Measurements from ENCODE around the gene SH3RF1.

Gene SH3RF1

DNA sequence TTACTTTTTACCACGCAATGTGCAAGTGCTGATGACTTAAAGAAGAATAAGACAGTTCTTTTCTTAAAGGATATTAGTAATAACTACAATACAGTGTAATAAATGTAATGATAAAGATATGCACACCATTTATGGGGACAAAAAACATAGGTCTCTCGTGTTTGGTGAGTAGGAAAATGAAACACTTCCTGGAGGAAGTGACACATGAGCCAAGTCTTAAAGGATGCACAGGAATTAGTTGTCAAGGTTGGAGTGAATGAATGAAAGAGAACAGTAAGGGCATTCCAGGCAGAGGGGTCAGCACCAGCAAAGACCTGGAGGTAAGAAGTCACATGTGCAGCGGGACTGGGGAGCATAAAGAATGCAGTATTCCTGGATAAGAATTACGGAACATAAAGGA, 112.7 kb downstream of the SH3RF1 start:
- DNase-seq, result no peak

DNA sequence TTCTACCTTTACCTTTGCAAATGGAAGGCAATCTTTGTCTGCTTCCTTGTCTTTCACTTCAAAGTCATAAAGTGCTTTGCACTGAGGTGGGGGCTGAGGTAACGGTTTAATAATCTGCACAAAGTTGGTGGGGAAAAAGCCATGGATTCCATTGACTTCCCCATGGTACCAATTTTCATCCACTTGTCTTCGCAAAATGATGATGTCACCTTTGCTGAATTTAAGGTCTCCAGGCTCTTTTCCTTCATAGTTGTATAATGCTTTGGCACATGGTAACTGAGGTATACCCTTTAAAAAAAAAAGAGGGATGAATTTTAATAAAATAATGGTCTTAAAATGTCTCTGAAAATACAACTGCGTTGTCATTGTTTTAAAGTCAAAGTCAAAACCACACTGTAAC, 114.4 kb downstream of the SH3RF1 start:
- no peak for DNase-seq

DNA sequence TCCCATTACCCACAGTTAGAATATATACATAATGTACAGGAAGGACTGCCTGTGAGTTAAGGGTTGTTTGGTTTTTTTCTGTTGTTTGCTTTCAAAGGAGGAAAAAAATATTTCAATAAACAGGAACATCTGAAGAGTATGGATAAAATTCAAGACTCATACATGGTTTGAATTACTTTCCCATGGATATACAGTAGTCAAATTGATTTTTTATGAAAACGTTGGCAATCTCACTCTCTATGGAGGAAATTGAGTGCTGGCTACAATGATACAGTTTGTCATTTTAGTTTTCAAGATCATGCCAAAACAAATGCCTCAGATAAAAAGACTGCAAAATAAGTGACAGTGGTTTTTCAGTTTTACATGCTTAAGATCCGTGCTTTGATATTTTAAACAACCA, 116.6 kb downstream of the SH3RF1 start:
- no peak for DNase-seq

DNA sequence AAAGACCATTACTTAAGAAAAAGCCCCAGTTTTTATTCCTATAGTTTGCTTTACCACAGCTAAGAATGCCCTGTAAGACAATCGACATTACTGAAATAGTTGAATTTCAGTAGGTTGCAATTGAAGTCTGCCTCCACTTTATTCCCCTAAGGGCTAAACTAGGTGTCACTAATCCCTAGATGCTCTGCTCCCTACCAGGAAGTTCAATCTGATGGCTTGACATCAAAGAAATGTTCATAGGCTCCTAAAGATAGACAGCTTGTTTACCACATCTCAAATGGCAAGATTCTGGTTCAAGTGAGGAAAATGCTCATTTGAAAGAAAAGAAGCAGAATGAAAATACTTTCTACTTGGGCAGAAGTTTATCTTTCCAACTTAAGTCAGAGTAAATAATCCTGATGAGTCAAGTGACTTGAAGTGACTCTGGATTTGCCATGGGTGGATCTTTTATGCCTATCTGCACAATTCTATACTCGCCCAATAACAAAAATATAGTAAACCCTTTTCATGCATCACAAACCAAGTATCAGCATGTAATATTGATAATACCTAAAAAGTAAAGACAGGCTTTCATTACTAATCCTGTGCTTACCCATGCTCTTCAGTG, 117.2 kb downstream of the SH3RF1 start:
- DNase-seq, result no peak

DNA sequence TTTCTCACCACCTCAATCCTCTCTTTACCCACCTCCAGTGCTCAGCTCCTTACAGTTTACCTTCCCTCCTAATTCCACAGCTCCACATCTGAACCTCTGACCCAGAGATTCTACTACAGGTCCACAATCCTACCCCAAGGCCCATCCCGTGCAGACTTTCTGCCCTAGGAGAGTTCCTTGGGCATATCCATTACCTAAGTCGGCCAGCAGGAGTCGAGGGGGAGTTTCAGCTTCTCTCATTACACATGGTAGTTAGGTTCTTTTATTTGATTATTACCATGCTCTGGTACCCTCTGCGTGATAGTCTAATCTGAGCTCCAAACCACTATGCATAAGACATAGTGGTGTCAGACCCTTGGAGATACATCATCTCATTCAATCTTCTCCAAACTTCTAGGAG, 117.9 kb downstream of the SH3RF1 start:
- no peak for DNase-seq

- DNase-seq, result no peak
Observed at GRCh38 chr4:169152098-169152497, 118.7 kb downstream of the SH3RF1 start.

GRCh38 chr4:169151671-169152070, 119.1 kb downstream of the SH3RF1 start:
- DNase-seq, result no peak

- no peak for DNase-seq
Observed at GRCh38 chr4:169150806-169151205, 120.0 kb downstream of the SH3RF1 start.

DNA sequence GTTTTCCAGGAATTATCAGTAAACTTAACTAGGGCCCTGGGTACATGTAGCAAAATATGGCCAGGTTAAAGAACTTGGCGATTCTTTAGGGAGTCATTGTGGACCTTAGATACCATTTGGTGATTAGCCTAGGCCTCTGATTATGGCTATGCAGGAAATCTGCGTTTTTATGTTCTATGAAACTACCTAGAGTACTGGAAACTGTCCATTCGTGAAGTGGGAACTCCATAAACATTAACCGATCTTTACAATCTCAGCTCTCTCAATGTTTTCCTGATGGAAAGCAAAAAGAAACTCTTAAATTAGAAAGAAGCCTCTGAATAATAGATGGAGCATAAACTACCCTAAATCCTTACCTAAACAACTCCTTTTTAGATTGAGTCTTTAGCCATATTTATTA, 121.9 kb downstream of the SH3RF1 start:
- DNase-seq, result no peak

DNA sequence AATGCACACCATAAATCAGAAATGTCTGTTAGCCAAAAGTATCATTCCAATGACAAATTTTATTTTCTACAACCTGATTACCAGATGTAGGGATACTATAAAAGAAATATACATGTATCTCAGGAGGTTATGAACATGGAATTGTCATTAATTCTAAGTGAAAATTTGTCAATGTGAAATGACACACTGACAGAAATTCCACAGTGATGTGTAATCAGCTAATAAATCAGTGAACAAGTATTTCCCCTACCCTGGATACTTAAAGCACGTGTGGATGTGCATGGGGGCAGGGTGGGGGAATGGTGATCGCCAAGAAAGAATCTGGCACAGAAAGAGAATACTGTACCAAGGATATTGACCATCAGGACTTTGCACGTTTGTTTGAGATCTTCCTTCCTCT, 123.6 kb downstream of the SH3RF1 start:
- no peak for DNase-seq

- DNase-seq, result no peak
Observed at GRCh38 chr4:169144061-169144600, 126.6 kb downstream of the SH3RF1 start.

DNA sequence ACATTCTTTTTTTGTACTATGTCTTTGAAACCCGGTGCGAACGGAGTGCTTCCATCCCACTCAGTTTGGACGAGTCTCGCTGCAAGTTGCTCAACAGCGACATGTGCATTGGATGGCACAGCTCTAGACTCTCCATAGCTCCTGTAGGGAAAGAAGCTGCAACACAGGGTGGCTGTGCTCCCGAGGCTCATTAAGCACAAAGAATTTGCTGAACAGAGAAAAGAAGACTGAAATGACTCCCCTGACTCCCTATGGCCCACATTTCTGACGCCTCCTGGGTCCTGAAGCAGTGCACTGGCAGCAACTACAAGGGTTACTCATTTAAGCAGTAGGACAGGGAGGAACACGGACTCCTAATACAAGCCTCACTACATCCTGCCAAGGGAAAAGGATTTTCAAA, 127.4 kb downstream of the SH3RF1 start:
- DNase-seq, result no peak

- DNase-seq, result no peak
Observed at GRCh38 chr4:169142906-169143305, 127.8 kb downstream of the SH3RF1 start.

DNA sequence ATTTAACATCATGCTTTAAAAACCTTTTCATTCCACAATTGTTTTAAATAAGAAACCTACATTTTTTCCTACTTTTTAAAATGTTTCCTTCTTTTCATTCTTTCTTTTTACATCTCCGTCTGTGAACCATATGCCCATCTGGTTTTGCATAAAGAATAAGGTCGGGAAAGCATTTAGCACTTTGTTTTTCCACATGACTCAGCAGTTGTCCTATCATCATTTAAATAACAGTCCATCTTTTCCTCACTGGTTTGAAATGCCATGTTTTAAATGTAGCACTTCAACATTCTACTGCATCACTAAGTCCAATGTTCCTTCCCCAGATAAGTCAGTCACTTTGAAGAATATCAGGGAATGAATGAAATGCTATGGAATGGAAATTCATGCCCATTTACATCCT, 128.4 kb downstream of the SH3RF1 start:
- DNase-seq, result no peak

GRCh38 chr4:169139021-169139420, 131.7 kb downstream of the SH3RF1 start:
- no peak for DNase-seq

GRCh38 chr4:169137558-169137920, 133.2 kb downstream of the SH3RF1 start:
- DNase-seq, result no peak

DNA sequence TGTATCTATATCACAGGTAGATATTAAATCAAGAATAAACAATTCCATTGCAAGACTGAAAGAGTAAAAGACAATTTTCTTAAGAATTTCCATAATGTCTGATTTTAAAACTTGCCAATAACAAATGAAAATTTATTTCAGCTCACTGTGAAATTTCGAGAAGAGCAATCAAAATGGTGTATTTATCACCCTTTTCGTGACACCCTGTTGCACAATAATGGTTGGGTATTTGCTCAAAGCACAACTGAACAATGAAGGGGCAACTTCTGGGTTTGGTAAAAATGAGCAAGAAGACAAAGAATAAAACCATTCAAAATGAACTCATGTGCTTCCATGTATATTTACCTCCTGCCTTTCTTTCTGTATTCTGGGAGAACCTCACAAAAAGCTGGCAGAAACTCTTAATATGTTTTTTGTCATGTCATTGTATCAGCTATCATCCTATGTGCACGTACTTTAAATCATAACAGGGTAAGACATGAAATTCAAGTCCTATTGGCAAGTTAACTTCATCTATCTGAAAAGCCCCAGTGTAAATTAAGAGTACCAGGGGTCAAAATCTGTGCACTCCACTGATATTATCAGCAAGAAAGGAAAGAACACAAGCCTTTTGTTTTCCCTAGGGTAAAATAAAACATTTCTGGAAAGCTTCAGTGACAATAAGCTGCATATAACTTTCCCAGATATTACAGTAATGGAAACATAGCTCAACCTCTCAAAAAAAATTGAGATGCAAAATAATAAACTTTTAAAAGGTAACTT, 133.8 kb downstream of the SH3RF1 start:
- no peak for DNase-seq

DNA sequence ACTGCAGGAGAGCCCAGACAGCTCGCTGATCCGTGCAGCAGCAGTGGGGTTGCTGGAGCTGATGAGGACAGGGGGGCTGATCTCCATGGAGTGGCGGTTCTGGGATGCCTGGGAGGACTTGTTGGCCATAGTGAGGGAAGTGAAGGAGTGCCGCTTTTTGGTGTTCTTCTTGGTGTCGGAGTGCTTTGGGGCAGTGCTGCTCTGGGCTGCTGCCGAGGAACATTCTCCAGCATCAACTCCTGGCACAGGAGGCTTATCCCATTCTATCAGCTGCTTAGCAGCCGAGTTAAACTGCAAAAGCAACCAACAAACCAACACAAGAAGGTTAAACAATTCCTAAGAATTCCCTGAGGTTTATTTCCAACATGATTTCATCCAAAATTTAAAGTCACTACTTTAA, 134.4 kb downstream of the SH3RF1 start:
- DNase-seq, result no peak

DNA sequence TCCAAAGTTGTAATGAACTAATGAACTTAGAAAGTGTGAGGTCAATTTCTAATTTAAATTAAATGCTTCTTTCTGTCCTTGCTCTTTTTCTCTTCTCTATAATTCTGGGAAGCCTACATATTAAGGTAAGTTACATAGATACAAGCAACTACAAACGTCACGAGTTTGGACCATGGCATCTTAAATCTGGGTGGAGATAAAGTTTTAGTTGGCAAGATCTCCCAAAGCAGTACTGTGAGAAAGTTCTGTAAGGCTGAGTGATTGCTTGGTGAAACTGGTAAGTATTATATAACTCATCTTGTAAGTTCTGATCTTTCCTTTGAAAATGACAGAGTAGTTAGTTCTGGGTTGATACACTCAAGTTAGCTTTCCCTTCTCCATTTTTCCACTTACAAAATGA, 135.0 kb downstream of the SH3RF1 start:
- DNase-seq, result no peak

DNA sequence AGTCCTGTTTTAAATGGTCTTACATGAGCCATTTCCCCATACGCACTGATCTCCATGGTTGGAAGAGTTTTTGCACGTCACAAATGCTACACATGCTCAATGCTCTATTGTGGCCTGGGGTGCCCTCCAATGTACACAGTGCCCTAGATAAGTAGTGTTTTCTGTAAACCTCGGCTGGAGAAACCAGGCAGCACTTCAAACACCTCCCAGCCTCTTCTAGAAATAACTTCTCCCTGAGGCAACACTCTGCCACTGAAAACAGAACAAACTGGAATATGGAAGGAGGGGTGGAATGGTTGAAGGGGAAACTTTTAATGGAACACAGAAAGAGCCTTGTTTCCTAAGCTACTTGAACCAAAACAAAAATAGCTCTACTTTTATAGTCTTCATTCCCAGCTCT, 136.8 kb downstream of the SH3RF1 start:
- DNase-seq, result no peak

DNA sequence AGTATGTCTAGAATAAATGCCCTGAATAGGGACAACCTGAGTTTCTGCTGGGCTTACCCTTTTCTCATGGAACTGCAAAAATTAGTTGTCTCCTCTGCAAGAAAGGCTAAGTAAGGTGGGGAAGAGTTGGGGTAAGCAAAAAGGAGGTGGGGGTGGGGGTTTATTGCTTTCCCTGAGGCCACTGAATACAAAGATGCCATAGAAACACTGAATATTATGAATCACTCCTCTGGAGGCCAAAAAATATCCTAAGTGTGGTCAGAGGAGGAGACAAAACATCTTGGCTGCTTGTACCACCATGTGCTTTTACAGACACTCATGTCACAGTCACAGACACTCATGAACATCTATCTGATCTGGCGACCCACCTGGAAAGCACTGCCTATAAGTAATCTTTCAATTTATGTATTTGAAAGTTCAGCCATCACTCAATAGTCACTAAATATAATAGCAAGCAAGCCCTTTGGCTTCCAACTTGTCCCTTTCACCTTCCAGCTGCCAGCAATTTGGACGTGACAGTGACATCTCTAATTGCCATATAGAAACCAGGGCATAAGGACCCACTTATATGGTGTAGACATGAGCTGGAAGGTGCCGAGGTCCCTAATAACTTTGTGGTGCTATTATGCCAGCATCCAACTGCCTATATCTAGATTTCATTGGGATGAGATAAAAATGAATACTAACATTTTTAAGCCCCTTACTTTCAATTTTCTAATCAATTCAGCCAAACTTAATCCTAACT, 138.0 kb downstream of the SH3RF1 start:
- no peak for DNase-seq

- no peak for DNase-seq
Observed at GRCh38 chr4:169131556-169132208, 139.1 kb downstream of the SH3RF1 start.

DNA sequence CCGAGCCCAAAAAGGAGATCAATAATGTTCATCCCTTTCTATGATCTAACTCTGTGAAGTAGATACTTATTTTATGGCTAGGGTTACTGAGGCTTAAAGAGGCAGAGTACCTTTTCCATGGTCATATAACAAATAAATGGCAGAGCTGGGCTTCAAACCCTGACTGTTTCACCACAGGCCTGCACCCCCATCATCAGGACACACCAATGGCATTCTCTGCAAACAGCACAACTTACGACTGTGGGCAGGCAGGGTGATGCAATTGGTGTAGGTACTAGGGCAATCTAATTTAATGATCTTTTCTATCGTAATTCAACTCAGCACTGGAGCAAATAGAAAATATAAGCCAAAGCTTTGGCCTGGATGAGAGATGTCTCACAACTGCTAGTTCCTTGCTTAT, 141.9 kb downstream of the SH3RF1 start:
- DNase-seq, result no peak

- DNase-seq, result no peak
Observed at GRCh38 chr4:169127314-169127713, 143.4 kb downstream of the SH3RF1 start.

Measured in NCI-H748 treated with DMSO at 0.1 percent for 48 hours (cell line).